Activated naive CD4-positive, alpha-beta T cell treated with anti-CD3 and anti-CD28 coated beads, Interleukin-2, amount 50 U/mL, for 16 hours (primary cell): ENCODE measurements around the gene MAL.
"Not testable (repeated sequence)": the region's sequence is repeated elsewhere in the genome, so short reads cannot be mapped to it uniquely, and the experiment has no call there.

ENCODE experiments used
- DNase-seq: peaks from one replicate; pipeline ENCODE4 v3.0.0-alpha.2; 2020

MAL gene

GRCh38 chr2:95036596-95037383 lies 11.3 kb downstream of the MAL start:
- no peak for DNase-seq

DNA sequence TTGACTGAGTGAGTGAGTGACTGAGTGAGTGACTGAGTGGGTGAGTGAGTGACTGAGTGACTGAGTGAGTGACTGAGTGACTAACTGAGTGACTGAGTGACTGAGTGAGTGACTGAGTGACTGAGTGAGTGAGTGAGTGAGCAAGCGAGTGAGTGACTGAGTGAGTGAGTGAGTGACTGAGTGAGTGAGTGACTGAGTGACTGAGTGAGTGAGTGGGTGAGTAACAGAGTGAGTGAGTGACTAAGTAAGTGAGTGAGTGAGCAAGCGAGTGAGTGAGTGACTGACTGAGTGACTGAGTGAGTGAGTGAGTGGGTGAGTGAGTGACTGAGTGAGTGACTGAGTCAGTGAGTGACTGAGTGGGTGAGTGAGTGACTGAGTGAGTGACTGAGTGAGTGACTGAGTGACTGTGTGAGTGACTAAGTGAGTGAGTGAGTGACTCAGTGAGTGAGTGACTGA lies 11.9 kb downstream of the MAL start:
- DNase-seq: no peak

GRCh38 chr2:95037841-95038585 lies 12.5 kb downstream of the MAL start:
- DNase-seq: not testable (repeated sequence)

GRCh38 chr2:95038635-95039298 lies 13.3 kb downstream of the MAL start:
- DNase-seq: no peak

- DNase-seq: peak; percentile 53
These were observed 13.9 kb downstream of the MAL start for GRCh38 chr2:95039363-95039762.

DNA sequence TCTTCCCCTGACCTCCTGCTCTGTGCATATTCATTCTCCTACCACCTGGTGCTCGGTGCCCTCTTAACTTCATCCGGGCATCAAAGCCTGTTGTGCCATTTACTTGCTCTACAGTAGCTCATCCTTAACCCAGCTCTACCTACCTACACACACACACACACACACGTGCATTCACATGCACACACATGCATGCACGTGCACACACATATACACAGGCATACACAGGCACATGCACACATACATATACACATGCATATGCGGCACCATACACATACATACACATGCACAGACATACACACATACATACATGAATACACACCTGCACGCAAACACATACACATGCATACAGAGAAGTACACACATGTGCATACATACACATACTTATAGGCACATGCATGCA lies 14.5 kb downstream of the MAL start:
- DNase-seq: no peak

DNA sequence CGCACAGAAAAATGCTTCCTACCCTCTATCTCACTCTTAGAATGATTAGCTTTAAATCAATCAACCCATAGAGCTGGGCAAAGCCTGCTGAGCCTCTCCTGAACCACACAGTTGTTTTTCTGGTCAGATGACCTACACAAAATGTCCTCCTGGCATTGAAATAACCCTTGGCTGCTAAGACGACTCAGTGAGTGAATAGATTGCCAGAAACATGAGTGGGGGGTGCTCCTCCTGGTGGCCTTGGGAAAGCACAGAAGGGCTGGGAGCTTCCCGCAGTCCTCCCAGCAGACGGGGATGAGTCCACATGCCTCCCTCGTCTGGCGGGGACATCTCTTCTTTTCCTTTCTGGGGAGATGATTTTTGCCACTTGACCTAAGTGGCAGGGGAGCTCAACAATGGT lies 14.9 kb downstream of the MAL start:
- no peak for DNase-seq

GRCh38 chr2:95041060-95041823 lies 15.7 kb downstream of the MAL start:
- no peak for DNase-seq

GRCh38 chr2:95041824-95042442 lies 16.4 kb downstream of the MAL start:
- no peak for DNase-seq

DNA sequence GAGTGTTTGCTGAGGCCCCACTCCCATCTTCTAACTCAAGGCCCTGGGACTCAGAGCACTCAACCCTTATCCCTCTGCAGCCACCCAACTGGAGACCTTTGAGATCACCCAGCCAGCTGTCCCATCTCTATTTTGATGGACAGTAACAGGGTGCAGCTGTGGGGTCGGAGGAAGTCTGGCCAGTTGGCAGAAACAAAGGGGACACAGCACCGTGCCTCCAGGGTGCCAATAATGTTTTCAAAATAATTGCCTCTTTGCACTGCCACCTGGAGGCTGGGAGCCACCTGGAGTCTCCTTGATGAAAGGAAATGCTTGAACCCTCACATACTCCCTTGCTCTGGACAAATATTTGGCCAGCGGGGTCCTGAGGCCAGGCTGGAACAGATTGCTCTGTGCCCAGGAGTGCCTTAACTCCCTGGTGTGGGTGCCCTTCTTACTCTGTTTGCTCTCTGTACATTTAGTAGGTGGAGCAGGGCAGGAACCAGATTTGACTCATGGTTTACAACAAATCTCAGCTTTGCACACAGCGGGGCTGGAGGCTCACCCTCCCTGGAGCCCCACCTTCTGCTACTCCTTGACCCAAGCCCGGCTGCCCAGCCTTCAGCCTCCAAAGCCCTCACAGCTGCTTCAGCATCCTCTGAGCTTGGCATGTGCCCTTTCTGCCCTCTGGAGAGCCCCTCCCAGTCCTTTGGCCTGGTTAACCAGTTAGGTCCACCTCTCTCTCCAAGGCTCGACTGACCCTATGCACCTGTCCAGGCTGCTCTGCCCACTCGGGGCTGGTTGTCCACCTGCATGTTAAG lies 17.2 kb downstream of the MAL start:
- DNase-seq: no peak

DNA sequence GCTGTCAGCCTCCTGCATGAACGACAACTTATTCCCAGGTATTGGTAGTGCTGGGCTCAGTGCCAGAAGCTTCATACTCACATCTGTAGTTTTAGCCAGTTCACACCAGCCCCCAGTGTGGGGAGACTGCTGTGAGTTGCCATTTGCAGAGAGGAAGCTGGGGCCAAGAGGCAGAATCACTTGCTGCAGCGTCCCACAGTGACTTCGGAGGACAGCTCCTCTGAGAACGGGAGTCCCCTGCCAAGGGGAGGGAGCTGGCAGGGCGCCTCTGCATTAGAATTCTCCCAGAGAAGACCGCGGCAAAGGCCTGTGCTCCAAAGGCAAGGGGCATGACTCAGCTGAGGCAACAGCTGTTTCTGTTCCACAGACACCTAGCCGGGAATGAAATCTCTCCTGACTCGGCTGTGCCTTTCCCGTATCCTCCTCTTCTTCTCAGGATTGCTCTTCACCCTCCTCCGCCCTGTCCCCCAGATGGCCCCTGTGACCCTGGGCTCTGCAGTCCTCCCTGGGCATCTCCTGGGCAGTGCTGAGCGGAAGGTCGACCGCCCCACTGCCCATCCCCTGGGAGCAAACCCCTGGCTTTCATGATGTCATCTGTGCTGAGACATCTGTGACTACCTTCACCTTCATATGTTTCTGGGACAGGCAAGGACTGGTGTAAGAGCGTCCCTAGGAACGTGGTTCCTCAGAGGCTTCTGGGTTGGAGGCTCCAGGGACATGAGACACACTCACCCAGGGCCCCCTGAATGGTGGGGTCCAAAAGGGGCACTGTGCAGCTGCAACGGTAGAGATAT lies 18.0 kb downstream of the MAL start:
- no peak for DNase-seq

DNA sequence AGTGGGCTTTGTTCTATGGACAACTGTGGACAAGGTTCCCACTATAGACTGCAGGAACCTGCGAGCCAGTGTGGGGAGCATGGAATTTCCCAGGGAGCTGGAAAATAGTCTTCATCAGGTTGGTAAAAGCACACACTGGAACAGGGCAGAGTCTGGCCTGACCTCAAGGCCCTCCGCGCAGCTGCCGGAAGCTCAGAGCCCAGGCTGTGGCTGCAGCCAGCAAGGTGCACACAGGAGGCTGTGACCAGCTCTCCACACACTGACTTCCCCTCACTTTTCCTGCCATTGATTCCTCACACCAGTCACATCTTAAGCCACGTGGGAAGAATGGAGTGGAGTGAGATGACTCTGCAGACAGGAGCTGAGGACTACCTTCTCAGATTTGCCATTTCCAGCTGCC lies 19.1 kb downstream of the MAL start:
- no peak for DNase-seq

DNA sequence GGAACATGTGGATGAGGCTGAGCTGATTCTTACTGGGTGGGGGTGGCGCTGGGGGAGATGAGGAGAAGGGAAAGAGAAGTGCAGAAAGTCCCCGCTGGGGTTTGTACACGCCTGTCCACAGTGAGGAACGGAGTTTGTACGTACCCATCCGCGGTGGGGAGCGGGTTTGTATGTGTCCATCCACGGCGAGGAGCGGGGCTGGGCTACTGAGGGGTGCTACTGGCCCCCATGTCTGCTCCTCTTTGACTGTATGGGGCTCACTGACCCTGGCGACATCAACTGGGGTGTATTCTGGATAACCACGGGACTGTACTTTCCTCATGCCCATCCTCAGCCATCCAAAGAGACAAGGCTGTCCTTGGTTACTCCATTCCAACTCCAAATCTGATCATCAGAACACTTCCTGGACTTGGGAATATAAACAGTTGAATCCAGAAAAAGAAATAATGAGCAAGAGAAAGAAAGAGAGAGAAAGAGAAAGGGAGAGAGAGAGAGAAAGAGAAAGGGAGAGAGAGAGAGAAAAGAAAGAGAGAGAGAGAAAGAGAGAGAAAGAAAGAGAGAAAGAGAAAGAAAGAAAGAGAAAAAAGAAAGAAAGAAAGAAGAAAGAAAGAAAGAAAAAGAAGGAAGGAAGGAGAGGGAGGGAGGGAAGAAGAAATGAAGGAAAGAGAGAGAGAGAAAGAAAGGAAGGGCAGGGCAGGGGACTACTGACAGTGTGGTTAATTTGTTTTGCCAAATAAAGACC lies 21.0 kb downstream of the MAL start:
- DNase-seq: no peak

DNA sequence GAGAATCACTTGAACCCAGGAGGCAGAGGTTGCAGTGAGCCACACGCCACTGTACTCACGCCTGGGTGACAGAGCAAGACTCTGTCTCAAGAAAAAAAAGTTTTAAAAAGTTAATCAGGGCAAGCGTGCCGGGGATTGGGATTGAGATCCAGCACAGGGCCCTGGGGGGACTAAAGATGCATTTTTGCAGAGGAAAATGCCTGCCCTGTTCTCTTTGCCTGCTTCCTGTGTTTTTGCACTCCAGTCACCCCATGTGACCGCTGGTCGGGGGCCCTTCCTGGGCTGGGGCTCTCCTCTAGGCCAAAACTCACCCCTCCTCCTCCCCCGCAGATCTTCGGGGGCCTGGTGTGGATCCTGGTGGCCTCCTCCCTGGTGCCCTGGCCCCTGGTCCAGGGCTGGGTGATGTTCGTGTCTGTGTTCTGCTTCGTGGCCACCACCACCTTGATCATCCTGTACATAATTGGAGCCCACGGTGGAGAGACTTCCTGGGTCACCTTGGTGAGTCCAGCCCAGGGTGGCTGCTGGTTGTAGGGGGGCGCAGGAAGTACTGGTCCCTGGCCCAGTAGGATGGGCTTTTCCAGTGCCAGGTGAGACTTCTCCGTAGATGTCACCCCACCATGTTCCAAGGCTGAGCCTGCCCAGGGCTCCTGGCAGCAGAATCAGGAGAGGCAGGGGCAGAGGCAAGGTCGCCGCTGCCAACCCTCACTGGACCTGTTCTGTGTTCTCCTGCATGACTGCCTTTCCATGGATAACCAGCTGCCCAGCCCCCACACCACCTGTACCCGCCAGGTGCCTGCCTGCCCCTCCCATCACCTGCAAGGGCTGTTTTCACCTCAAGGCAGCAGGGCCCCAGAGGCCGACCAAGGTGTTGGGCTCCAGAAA lies 22.4 kb downstream of the MAL start:
- DNase-seq: no peak

- no peak for DNase-seq
These were observed 23.5 kb downstream of the MAL start for GRCh38 chr2:95048825-95049682.

DNA sequence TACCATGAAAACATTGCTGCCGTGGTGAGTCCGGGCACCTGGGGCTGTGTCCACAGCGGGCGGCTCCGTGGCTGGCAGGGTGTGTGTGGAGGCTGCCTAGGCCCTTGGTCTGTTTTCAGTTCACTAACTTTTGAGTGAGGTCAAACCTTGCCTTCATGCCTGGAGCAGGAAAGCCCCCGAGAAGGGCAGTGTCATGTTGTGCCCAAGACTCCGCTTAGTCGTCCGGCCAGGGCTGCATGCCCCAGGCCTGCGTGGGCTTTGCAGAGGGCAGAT lies 24.1 kb downstream of the MAL start:
- DNase-seq: no peak

DNA sequence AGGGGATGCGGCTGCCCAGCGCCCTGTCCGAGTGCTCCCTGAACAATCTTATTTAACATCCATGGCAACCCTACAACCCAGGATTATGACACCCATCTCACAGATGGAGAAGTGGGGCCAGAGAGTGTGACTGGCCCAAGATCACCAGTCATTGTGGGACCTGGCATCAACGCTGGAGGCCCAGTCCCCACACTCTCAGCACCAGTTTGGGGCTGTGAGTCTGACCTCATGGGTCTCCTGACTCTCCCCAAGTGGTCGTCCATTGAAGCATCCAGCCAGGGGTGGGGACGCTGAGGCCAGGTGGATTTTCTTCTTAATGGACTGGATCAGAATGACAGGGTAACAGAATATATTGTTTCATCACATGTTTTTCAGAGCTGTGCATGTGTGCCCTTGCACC lies 24.5 kb downstream of the MAL start:
- no peak for DNase-seq
